CD8-positive, alpha-beta memory T cell (primary cell): ENCODE results near the gene SDF2. TPM values are rescaled to one million over a fixed set of nuclear protein-coding genes. Genes with fewer than 3 reads are reported as not detected.

Experiments
- CTCF ChIA-PET: fragments of 350-600 bp; sonication (Branson Sonifier 250); formaldehyde crosslinking; loops from one replicate; lab custom pipeline; 2021; ENCODE audit warnings: antibody characterized with exemption; lab: Charles Lee
- POLR2A ChIA-PET: fragments of 350-600 bp; sonication (Branson Sonifier 250); formaldehyde crosslinking; loops from one replicate; lab custom pipeline; 2021; ENCODE audit warnings: antibody characterized with exemption; lab: Charles Lee
- DNase-seq, 5 donors: peaks; one replicate each; pipeline versions ENCODE4 v3.0.0 to v3.0.0-alpha.2; 2020 to 2022; ENCODE audit warnings: mixed read lengths in 1 of 5
- H3K27ac ChIP-seq: one replicate; pipeline ENCODE4 v1.7.0; 2013; ENCODE audit warnings: low read depth, mild to moderate bottlenecking, low read length, moderate library complexity
- H3K27me3 ChIP-seq: 2 replicates; pipeline ENCODE4 v1.7.0; 2013; ENCODE audit warnings: low read length, mild to moderate bottlenecking; ENCODE audit not compliant: insufficient read depth, poor library complexity, severe bottlenecking
- H3K36me3 ChIP-seq: 2 replicates; pipeline ENCODE4 v1.7.0; 2013; ENCODE audit warnings: mild to moderate bottlenecking, low read length, moderate library complexity; ENCODE audit not compliant: insufficient read depth
- H3K4me1 ChIP-seq: 2 replicates; pipeline ENCODE4 v1.7.0; 2013; ENCODE audit warnings: mild to moderate bottlenecking, low read length, moderate library complexity; ENCODE audit not compliant: insufficient read depth
- H3K4me3 ChIP-seq: 2 replicates; pipeline ENCODE4 v1.7.0; 2013; ENCODE audit warnings: mild to moderate bottlenecking, low read length
- H3K9me3 ChIP-seq: 2 replicates; pipeline ENCODE4 v1.7.0; 2013; ENCODE audit warnings: mild to moderate bottlenecking, low read length
- H3K27ac Mint-ChIP-seq, 8 donors: one replicate each; pipeline ENCODE4 v1.8.0; 2020 to 2021; ENCODE audit warnings: mixed read lengths in 8 of 8, mild to moderate bottlenecking in 6 of 8, inconsistent platforms in 3 of 8, moderate library complexity in 3 of 8
- H3K27me3 Mint-ChIP-seq, 2 donors: one replicate each; pipeline ENCODE4 v1.8.0; 2020 to 2021; ENCODE audit warnings: mixed read lengths in 2 of 2, mild to moderate bottlenecking in 1 of 2, moderate library complexity in 1 of 2
- H3K36me3 Mint-ChIP-seq, 3 donors: one replicate each; pipeline ENCODE4 v1.8.0; 2020 to 2021; ENCODE audit warnings: mixed read lengths in 3 of 3, inconsistent platforms in 1 of 3, mild to moderate bottlenecking in 1 of 3
- H3K4me1 Mint-ChIP-seq, 3 donors: one replicate each; pipeline ENCODE4 v1.8.0; 2020 to 2021; ENCODE audit warnings: mixed read lengths in 3 of 3, inconsistent platforms in 1 of 3, mild to moderate bottlenecking in 1 of 3
- H3K4me3 Mint-ChIP-seq, 7 donors: one replicate each; pipeline ENCODE4 v1.8.0; 2020 to 2021; ENCODE audit warnings: mixed read lengths in 7 of 7, mild to moderate bottlenecking in 6 of 7, moderate library complexity in 4 of 7, inconsistent platforms in 2 of 7
- H3K9me3 Mint-ChIP-seq, 5 donors: one replicate each; pipeline ENCODE4 v1.8.0; 2020 to 2022; ENCODE audit warnings: mixed read lengths in 5 of 5, mild to moderate bottlenecking in 3 of 5, moderate library complexity in 2 of 5, inconsistent platforms in 1 of 5
- polyA plus RNA-seq: library from polyadenylated mRNA; unstranded; fragments of 300-500 nt; fragmentation: Illumina TruSeq; gene quantifications from one replicate; pipeline ENCODE4 v1.2.3, GENCODE V29; 2021
- total RNA-seq, 2 experiments: library from RNA; stranded (reverse); gene quantifications; one replicate each; pipeline ENCODE4 v1.2.3, GENCODE V29; 2021

Gene SDF2
- total and polyA plus RNA-seq, 3 experiments from 2014 or later: 51.4 to 94.9 (median 55.1) TPM

GRCh38 chr17:28693869-28694268 is 32.2 kb upstream of the SDF2 start:
- H3K4me1 ChIP-seq: no peaks in the 10 kb centered on the region
- H3K4me3 Mint-ChIP-seq: no peak overlapping the region
- no peak for DNase-seq
- no peak overlapping the region for H3K27ac ChIP-seq
- peak overlapping the region in 2 of 8 donors; percentile 35 to 46 for H3K27ac Mint-ChIP-seq
- H3K4me3 ChIP-seq: no peak overlapping the region
- H3K9me3 ChIP-seq: no peaks in the 10 kb centered on the region
- ChIA-PET CTCF (interaction anchor here (0.6 kb wide), 1 partner anchor 17 kb away, joined by 3 read pairs; no protein-coding TSS in a partner anchor), POLR2A (interaction anchor here (0.6 kb wide), 1 partner anchor 11 kb away, joined by 3 read pairs; no protein-coding TSS in a partner anchor)
- H3K4me1 Mint-ChIP-seq: no peaks in the 10 kb centered on the region
- peaks cover 12 to 91% (median 21%) of the 10 kb centered on the region in 3 donors for H3K36me3 Mint-ChIP-seq
- no peaks in the 10 kb centered on the region for H3K27me3 Mint-ChIP-seq
- H3K36me3 ChIP-seq: peaks cover 75% of the 10 kb centered on the region
- no peaks in the 10 kb centered on the region for H3K27me3 ChIP-seq
- no peaks in the 10 kb centered on the region for H3K9me3 Mint-ChIP-seq

- Histone ChIP-seq H3K4me3 (no peak overlapping the region), H3K9me3 (no peaks in the 10 kb centered on the region), H3K27me3 (no peaks in the 10 kb centered on the region), H3K27ac (no peak overlapping the region), H3K4me1 (no peaks in the 10 kb centered on the region), H3K36me3 (peaks cover 76% of the 10 kb centered on the region)
- Mint-ChIP-seq H3K4me1 (no peaks in the 10 kb centered on the region), H3K36me3 (peaks cover 33 to 90% (median 34%) of the 10 kb centered on the region in 3 donors), H3K27ac (no peak overlapping the region), H3K27me3 (no peaks in the 10 kb centered on the region), H3K9me3 (no peaks in the 10 kb centered on the region), H3K4me3 (no peak overlapping the region)
- POLR2A ChIA-PET: interaction anchor here (1.3 kb wide), 1 partner anchor 22 kb away, joined by 9 read pairs; the partner anchor contains the start of gene PROCA1
- CTCF ChIA-PET: no interaction called here
- no peak for DNase-seq
Measured at GRCh38 chr17:28689011-28689410, 27.3 kb upstream of the SDF2 start.

GRCh38 chr17:28688481-28688880 is 26.8 kb upstream of the SDF2 start:
- no peak for DNase-seq
- no peaks in the 10 kb centered on the region for H3K27me3 Mint-ChIP-seq
- Histone ChIP-seq H3K36me3 (peaks cover 73% of the 10 kb centered on the region), H3K4me3 (no peak overlapping the region), H3K4me1 (no peaks in the 10 kb centered on the region), H3K27me3 (no peaks in the 10 kb centered on the region), H3K9me3 (no peaks in the 10 kb centered on the region), H3K27ac (no peak overlapping the region)
- ChIA-PET POLR2A (interaction anchor here (0.6 to 1.3 kb wide), 3 partner anchors 22 to 531 kb away, joined by 4 to 17 read pairs (median 9); partner anchors contain the start of gene PROCA1), CTCF (no interaction called here)
- peaks cover 34 to 89% (median 34%) of the 10 kb centered on the region in 3 donors for H3K36me3 Mint-ChIP-seq
- H3K27ac Mint-ChIP-seq: peak overlapping the region in 2 of 8 donors; percentile 9 to 44
- no peaks in the 10 kb centered on the region for H3K4me1 Mint-ChIP-seq
- no peak overlapping the region for H3K4me3 Mint-ChIP-seq
- H3K9me3 Mint-ChIP-seq: no peaks in the 10 kb centered on the region

GRCh38 chr17:28686296-28686695 is 24.6 kb upstream of the SDF2 start:
- no peaks in the 10 kb centered on the region for H3K27me3 Mint-ChIP-seq
- no peak overlapping the region for H3K27ac Mint-ChIP-seq
- H3K4me3 Mint-ChIP-seq: no peak overlapping the region
- Histone ChIP-seq H3K9me3 (no peaks in the 10 kb centered on the region), H3K4me3 (no peak overlapping the region), H3K4me1 (no peaks in the 10 kb centered on the region), H3K27me3 (no peaks in the 10 kb centered on the region), H3K36me3 (peaks cover 93% of the 10 kb centered on the region), H3K27ac (no peak overlapping the region)
- ChIA-PET CTCF (no interaction called here), POLR2A (no interaction called here)
- no peaks in the 10 kb centered on the region for H3K4me1 Mint-ChIP-seq
- peaks cover 34 to 94% (median 38%) of the 10 kb centered on the region in 3 donors for H3K36me3 Mint-ChIP-seq
- DNase-seq: no peak
- H3K9me3 Mint-ChIP-seq: no peaks in the 10 kb centered on the region

GRCh38 chr17:28685366-28685765 is 23.7 kb upstream of the SDF2 start:
- CTCF ChIA-PET: no interaction called here
- H3K4me1 ChIP-seq: no peaks in the 10 kb centered on the region
- Mint-ChIP-seq H3K36me3 (peaks cover 30 to 97% (median 40%) of the 10 kb centered on the region in 3 donors), H3K27ac (peak overlapping the region in 2 of 8 donors; percentile 14 to 54), H3K4me1 (no peaks in the 10 kb centered on the region), H3K27me3 (no peaks in the 10 kb centered on the region), H3K4me3 (no peak overlapping the region), H3K9me3 (no peaks in the 10 kb centered on the region)
- POLR2A ChIA-PET: no interaction called here
- H3K27ac ChIP-seq: no peak overlapping the region
- H3K9me3 ChIP-seq: no peaks in the 10 kb centered on the region
- no peak for DNase-seq
- H3K4me3 ChIP-seq: no peak overlapping the region
- H3K27me3 ChIP-seq: no peaks in the 10 kb centered on the region
- H3K36me3 ChIP-seq: peaks cover 94% of the 10 kb centered on the region

- H3K27me3 Mint-ChIP-seq: no peaks in the 10 kb centered on the region
- CTCF ChIA-PET: no interaction called here
- H3K4me3 ChIP-seq: no peak overlapping the region
- H3K36me3 ChIP-seq: peaks cover 91% of the 10 kb centered on the region
- no peaks in the 10 kb centered on the region for H3K4me1 ChIP-seq
- H3K36me3 Mint-ChIP-seq: peaks cover 28 to 96% (median 36%) of the 10 kb centered on the region in 3 donors
- DNase-seq: no peak
- H3K9me3 Mint-ChIP-seq: no peaks in the 10 kb centered on the region
- H3K27ac ChIP-seq: no peak overlapping the region
- no peaks in the 10 kb centered on the region for H3K9me3 ChIP-seq
- no peaks in the 10 kb centered on the region for H3K4me1 Mint-ChIP-seq
- no peaks in the 10 kb centered on the region for H3K27me3 ChIP-seq
- POLR2A ChIA-PET: no interaction called here
- H3K27ac Mint-ChIP-seq: peak overlapping the region in 1 of 8 donors; percentile 36
- H3K4me3 Mint-ChIP-seq: no peak overlapping the region
Measured at GRCh38 chr17:28684963-28685362, 23.3 kb upstream of the SDF2 start.

GRCh38 chr17:28682655-28683054 is 20.9 kb upstream of the SDF2 start:
- Histone ChIP-seq H3K9me3 (no peaks in the 10 kb centered on the region), H3K36me3 (peaks cover 82% of the 10 kb centered on the region), H3K27ac (no peak overlapping the region), H3K4me3 (no peak overlapping the region), H3K27me3 (no peaks in the 10 kb centered on the region), H3K4me1 (no peaks in the 10 kb centered on the region)
- Mint-ChIP-seq H3K27me3 (no peaks in the 10 kb centered on the region), H3K4me3 (no peak overlapping the region), H3K36me3 (peaks cover 12 to 89% (median 31%) of the 10 kb centered on the region in 3 donors), H3K27ac (peak overlapping the region in 2 of 8 donors; percentile 26 to 36), H3K9me3 (no peaks in the 10 kb centered on the region), H3K4me1 (no peaks in the 10 kb centered on the region)
- ChIA-PET CTCF (no interaction called here), POLR2A (no interaction called here)
- DNase-seq: no peak

- peak overlapping the region in 1 of 8 donors; percentile 27 for H3K27ac Mint-ChIP-seq
- Histone ChIP-seq H3K36me3 (peaks cover 75% of the 10 kb centered on the region), H3K27me3 (no peaks in the 10 kb centered on the region), H3K27ac (no peak overlapping the region), H3K4me3 (no peak overlapping the region), H3K4me1 (no peaks in the 10 kb centered on the region), H3K9me3 (no peaks in the 10 kb centered on the region)
- H3K36me3 Mint-ChIP-seq: peaks cover 5 to 90% (median 43%) of the 10 kb centered on the region in 3 donors
- DNase-seq: no peak
- ChIA-PET POLR2A (no interaction called here), CTCF (no interaction called here)
- peaks cover 0 to 4% (median 0%) of the 10 kb centered on the region in 3 donors for H3K4me1 Mint-ChIP-seq
- H3K9me3 Mint-ChIP-seq: peaks cover 0 to 2% (median 0%) of the 10 kb centered on the region in 5 donors
- H3K4me3 Mint-ChIP-seq: no peak overlapping the region
- H3K27me3 Mint-ChIP-seq: no peaks in the 10 kb centered on the region
Measured at GRCh38 chr17:28675980-28676379, 14.3 kb upstream of the SDF2 start.
